Measurements from ENCODE around the gene FRAT1.

Gene FRAT1

DNA sequence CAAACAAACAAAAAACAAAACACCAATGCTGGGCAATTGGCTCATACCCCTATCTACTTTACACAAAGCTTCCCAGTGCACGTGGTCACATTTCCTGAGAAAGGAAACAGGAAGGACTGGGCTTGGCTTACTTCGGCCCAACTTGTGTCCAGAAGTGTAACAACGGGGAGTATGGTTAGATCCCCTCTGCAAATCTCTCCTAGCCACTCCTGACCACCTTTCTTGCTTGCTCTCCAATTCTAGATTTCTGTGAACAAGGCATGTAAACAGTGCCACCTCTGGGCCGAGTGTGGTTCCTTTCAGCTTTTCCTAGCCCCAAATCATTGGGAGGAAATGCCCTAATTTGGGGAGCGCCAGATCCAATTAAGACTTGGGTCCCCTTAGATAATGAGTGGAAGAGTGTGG is 36.5 kb downstream of the FRAT1 start:
- POLR2A ChIA-PET, result no interaction called here
- Histone ChIP-seq H3K36me3 (ENCODE audit: control insufficient read depth in 2 of 2, insufficient read depth in 1 of 2, low read length in 2 of 2) (peaks cover 6 to 44% of the 10 kb centered on the region in 2 experiments; a peak in 2 of 3 replicates), H3K9me3 (ENCODE audit: control insufficient read depth, insufficient read depth, low read depth, low read length) (no peaks in the 10 kb centered on the region), H3K27ac (ENCODE audit: extremely low read depth, low read depth, low read length) (no peak overlapping the region), H3K4me1 (ENCODE audit: control insufficient read depth, insufficient read depth, low read length) (no peaks in the 10 kb centered on the region), H3K4me3 (ENCODE audit: low read depth, low read length) (no peak overlapping the region)
- CTCF ChIA-PET, result interaction anchor here (0.5 to 1.6 kb wide), 8 partner anchors 25 to 283 kb away, joined by 3 to 12 read pairs (median 4); no protein-coding TSS in a partner anchor
- TF ChIP-seq ZNF654 (tag by site-specific recombination; IDR thresholded peaks at IDR 0.05; ENCODE audit: low read depth) (peak; percentile 52), ZNF830 (tag by site-specific recombination; IDR thresholded peaks at IDR 0.05; ENCODE audit: low read depth) (no peak)
- TF ChIP-seq, protein P1, sequence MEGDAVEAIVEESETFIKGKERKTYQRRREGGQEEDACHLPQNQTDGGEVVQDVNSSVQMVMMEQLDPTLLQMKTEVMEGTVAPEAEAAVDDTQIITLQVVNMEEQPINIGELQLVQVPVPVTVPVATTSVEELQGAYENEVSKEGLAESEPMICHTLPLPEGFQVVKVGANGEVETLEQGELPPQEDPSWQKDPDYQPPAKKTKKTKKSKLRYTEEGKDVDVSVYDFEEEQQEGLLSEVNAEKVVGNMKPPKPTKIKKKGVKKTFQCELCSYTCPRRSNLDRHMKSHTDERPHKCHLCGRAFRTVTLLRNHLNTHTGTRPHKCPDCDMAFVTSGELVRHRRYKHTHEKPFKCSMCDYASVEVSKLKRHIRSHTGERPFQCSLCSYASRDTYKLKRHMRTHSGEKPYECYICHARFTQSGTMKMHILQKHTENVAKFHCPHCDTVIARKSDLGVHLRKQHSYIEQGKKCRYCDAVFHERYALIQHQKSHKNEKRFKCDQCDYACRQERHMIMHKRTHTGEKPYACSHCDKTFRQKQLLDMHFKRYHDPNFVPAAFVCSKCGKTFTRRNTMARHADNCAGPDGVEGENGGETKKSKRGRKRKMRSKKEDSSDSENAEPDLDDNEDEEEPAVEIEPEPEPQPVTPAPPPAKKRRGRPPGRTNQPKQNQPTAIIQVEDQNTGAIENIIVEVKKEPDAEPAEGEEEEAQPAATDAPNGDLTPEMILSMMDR (tag by site-specific recombination; IDR thresholded peaks at IDR 0.05), result peak; percentile 63
- TF ChIP-seq, protein P2, sequence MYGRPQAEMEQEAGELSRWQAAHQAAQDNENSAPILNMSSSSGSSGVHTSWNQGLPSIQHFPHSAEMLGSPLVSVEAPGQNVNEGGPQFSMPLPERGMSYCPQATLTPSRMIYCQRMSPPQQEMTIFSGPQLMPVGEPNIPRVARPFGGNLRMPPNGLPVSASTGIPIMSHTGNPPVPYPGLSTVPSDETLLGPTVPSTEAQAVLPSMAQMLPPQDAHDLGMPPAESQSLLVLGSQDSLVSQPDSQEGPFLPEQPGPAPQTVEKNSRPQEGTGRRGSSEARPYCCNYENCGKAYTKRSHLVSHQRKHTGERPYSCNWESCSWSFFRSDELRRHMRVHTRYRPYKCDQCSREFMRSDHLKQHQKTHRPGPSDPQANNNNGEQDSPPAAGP (tag by site-specific recombination; IDR thresholded peaks at IDR 0.05), result no peak
- TF ChIP-seq, protein P3, sequence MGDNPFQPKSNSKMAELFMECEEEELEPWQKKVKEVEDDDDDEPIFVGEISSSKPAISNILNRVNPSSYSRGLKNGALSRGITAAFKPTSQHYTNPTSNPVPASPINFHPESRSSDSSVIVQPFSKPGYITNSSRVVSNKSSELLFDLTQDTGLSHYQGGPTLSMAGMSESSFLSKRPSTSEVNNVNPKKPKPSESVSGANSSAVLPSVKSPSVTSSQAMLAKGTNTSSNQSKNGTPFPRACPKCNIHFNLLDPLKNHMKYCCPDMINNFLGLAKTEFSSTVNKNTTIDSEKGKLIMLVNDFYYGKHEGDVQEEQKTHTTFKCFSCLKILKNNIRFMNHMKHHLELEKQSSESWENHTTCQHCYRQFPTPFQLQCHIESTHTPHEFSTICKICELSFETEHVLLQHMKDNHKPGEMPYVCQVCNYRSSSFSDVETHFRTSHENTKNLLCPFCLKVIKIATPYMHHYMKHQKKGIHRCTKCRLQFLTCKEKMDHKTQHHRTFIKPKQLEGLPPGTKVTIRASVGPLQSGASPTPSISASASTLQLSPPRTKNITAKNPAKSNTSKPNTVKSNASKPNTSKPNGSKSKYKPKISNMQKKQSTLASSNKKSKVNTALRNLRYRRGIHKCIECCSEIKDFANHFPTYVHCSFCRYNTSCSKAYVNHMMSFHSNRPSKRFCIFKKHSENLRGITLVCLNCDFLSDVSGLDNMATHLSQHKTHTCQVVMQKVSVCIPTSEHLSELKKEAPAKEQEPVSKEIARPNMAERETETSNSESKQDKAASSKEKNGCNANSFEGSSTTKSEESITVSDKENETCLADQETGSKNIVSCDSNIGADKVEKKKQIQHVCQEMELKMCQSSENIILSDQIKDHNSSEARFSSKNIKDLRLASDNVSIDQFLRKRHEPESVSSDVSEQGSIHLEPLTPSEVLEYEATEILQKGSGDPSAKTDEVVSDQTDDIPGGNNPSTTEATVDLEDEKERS (tag by site-specific recombination; IDR thresholded peaks at IDR 0.05), result no peak

DNA sequence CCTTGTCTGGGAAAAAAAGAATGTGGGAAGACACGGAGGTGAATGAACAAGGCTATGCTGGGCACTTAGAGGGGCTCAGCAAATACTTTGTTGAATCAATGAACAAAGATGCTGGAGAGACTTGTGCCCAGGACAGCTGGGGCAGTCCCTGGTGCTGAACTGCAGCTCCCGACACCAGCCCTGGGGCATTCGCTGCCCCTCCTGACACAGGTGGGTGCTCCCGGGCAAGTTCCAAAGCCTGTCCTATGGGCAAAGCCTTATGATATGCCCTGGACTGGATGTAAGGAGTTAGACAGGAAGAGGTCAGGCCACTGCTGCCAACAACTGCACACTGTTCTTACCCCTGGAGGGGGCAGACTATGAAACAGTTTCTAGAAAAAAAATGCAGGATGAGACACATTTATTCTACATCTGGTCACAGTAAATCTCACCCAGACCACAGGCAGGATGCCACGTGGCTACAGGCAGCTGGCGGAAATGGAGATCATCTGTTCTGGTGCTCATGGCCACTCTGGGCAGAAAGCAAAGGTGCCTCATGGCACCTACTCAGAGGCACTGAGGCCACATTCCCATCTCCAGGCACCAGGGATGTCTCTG is 37.3 kb downstream of the FRAT1 start:
- ChIA-PET CTCF (interaction anchor here (0.5 to 1.2 kb wide), 4 partner anchors 35 to 284 kb away, joined by 3 to 5 read pairs (median 4); no protein-coding TSS in a partner anchor), POLR2A (no interaction called here)
- H3K4me3 ChIP-seq (ENCODE audit: low read depth, low read length), result no peak overlapping the region
- H3K27ac ChIP-seq (ENCODE audit: extremely low read depth, low read depth, low read length), result no peak overlapping the region
- TF ChIP-seq ZNF585B (tag by site-specific recombination; IDR thresholded peaks at IDR 0.05) (no peak), ZNF23 (tag by site-specific recombination; IDR thresholded peaks at IDR 0.05; ENCODE audit: borderline replicate concordance) (no peak), ZNF549 (tag by site-specific recombination; IDR thresholded peaks at IDR 0.05) (no peak), ZNF416 (tag by site-specific recombination; IDR thresholded peaks at IDR 0.05) (no peak), ZNF248 (tag by site-specific recombination; IDR thresholded peaks at IDR 0.05) (no peak), ZNF561 (tag by site-specific recombination; IDR thresholded peaks at IDR 0.05; ENCODE audit: borderline replicate concordance) (no peak), GFI1B (tag by site-specific recombination; IDR thresholded peaks at IDR 0.05) (no peak), PRDM1 (tag by site-specific recombination; IDR thresholded peaks at IDR 0.05) (no peak), ZNF19 (tag by site-specific recombination; IDR thresholded peaks at IDR 0.05; ENCODE audit: low read depth) (no peak), ZNF623 (tag by site-specific recombination; IDR thresholded peaks at IDR 0.05) (no peak)
- TF ChIP-seq, protein P4, sequence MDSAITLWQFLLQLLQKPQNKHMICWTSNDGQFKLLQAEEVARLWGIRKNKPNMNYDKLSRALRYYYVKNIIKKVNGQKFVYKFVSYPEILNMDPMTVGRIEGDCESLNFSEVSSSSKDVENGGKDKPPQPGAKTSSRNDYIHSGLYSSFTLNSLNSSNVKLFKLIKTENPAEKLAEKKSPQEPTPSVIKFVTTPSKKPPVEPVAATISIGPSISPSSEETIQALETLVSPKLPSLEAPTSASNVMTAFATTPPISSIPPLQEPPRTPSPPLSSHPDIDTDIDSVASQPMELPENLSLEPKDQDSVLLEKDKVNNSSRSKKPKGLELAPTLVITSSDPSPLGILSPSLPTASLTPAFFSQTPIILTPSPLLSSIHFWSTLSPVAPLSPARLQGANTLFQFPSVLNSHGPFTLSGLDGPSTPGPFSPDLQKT (IDR thresholded peaks at IDR 0.05; ENCODE audit: borderline replicate concordance, low read depth, low read length), result no peak
- TF ChIP-seq, protein P5, sequence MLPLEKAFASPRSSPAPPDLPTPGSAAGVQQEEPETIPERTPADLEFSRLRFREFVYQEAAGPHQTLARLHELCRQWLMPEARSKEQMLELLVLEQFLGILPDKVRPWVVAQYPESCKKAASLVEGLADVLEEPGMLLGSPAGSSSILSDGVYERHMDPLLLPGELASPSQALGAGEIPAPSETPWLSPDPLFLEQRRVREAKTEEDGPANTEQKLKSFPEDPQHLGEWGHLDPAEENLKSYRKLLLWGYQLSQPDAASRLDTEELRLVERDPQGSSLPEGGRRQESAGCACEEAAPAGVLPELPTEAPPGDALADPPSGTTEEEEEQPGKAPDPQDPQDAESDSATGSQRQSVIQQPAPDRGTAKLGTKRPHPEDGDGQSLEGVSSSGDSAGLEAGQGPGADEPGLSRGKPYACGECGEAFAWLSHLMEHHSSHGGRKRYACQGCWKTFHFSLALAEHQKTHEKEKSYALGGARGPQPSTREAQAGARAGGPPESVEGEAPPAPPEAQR (tag by site-specific recombination; IDR thresholded peaks at IDR 0.05), result no peak
- TF ChIP-seq, protein P6, sequence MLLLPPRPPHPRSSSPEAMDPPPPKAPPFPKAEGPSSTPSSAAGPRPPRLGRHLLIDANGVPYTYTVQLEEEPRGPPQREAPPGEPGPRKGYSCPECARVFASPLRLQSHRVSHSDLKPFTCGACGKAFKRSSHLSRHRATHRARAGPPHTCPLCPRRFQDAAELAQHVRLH (tag by site-specific recombination; IDR thresholded peaks at IDR 0.05), result no peak
- H3K36me3 ChIP-seq (ENCODE audit: control insufficient read depth in 2 of 2, insufficient read depth in 1 of 2, low read length in 2 of 2), result peaks cover 6 to 48% of the 10 kb centered on the region in 2 experiments; a peak in 2 of 3 replicates
- H3K4me1 ChIP-seq (ENCODE audit: control insufficient read depth, insufficient read depth, low read length), result no peaks in the 10 kb centered on the region
- no peaks in the 10 kb centered on the region for H3K9me3 ChIP-seq (ENCODE audit: control insufficient read depth, insufficient read depth, low read depth, low read length)
